HG03432 (cell line): ENCODE measurements around the gene LAMA3.

ENCODE experiments used
- ATAC-seq: cut with Tn5 transposase; IDR thresholded peaks from one replicate; pipeline ENCODE4 v1.9.1; 2021; ENCODE audit warnings: mild to moderate bottlenecking, moderate library complexity; ENCODE audit not compliant: unreplicated experiment

LAMA3 gene

DNA sequence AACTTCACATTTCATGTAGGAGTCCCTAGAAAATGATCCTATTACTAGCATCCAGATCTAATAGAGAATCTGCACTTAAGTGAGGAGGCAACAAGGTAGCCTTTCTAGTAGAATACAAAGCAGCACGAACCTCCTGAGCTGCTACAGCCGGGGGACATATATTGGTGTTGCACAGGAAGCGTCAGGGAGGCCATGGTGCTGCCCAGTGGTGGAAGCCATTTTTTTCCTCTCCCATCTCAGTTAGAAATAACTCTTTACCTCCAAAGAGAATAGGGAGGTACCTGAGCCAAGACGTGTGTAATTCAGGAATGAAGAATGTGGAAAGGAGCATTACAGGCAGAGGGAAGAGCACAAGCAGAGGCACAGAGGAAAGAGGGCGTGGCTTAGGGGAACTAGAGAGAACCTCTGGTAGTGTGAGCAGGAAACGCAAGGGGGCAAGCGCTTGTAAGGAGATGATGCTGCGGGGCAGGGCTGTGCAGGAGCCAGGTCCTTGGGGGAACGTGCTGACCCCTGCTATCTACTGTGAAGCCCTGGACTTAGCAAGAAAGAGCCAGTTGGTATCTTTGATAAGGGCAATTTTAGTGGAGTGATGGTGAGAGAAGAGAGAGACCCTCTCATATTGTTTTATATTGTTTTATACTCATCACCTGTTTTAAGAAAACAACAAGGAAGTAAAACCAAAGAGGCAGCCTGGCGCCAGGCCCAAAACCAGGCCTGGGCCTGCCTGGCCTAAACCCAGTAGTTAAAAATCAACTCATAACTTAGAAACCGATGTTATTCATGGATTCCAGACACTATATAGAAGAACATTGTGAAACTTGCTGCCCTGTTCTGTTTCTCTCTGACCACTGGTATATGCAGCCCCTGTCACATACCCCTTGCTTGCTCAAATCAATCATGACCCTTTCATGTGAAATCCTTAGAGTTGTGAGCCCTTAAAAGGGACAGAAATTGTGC lies 275.3 kb downstream of the LAMA3 start:
- ATAC-seq: no peak

DNA sequence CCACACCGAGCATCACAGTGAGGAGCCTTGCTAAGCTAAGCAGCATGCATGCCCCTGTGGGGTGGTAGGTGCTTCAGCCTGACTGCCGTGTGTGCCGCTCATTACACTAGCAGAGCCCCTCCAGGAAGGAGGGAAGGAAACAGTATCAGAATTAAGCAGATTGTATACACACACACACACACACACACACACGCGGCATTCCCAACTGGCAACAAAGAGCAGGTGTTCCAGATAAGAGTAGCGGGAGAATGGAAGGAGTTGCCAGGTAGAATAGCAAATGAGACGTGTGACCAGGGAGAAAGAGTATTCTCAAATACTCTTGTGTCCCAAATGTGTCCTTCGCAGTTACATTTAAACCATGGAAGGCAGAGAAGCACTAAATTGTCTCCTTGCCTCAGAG lies 277.7 kb downstream of the LAMA3 start:
- ATAC-seq: no peak

DNA sequence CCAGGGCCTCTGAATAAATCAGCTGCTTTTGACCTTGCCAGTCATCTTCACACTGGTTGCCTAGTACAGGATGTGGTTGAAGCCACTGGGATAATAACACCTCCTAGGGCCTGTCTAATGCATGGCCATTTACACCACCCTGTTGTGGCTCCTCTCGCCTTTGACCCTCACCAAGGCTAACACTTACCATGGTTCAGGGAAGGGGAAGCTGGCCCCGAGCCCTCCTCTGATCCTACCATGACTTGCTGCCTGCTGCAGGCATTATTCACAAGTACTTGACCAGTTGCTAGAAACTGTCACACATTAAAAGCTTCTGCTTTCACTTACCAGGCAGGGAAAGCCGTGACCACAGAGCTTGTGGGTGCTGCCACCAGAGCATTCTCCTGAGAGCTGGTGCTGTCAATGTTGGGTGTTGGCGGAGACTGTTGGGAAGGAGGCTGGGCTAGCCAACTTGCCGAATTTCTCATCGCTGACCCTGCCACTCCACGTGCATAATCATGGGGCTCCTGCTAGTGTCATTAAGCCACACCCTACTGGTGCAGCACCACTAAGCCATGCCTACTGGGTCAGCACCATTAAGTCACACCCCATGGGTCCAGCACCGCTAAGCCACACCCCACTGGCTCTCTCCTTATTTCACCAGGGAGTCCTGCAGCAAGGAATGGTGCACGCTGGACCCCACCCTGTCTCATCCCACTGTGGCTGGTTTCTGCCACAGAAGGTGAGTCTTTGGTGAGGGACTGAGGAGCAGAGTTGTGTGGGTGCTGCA lies 278.3 kb downstream of the LAMA3 start:
- peak; percentile 76 for ATAC-seq

- ATAC-seq: no peak
These were observed 279.7 kb downstream of the LAMA3 start for GRCh38 chr18:23968638-23969604.

DNA sequence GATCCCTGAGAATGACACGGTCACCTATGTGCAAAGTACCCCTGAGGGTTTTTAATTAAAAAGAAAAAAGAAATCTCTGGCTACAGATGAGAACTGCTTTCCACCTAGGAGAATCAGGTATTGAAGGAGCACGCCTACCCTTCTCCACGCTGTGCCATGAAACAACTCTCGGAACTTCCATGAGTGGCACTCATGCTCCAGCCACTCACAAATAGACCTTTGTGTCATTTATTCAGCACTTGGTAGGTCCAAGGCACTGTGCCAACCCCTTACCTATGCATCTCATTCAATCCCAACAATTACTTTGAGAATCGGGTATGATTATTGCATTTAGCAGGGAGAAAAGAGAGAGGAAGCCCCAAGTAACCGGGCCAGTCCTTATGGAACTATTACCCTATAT lies 280.4 kb downstream of the LAMA3 start:
- no peak for ATAC-seq

GRCh38 chr18:23970161-23971096 lies 281.2 kb downstream of the LAMA3 start:
- no peak for ATAC-seq

GRCh38 chr18:23971097-23971440 lies 281.8 kb downstream of the LAMA3 start:
- ATAC-seq: no peak

DNA sequence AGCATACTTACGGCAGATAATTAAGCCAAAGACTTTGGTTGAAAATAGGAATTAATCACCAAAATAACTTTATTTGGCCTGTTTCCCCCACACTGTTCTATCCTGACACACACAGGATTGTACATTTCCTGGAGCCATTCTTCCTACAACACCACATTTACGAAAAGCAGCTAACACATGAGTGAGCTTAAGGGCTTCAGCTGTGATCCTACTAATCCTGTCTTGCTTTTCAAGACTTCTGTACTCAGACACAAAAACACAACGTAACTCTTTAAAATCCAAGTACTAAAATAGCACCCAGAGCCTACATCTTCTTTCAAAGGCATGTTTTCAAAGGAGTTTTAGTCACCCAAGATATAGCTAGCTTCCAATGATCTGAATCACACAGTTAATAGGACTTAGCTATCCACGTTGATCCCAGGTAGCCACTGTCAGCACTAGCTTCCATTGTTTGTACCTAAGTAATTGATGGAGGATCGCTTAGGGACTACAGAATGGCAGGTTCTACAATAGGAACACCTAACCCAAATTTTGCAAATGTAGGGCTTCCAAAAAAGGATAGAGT lies 282.5 kb downstream of the LAMA3 start:
- ATAC-seq: no peak

- peak; percentile 74 for ATAC-seq
These were observed 283.2 kb downstream of the LAMA3 start for GRCh38 chr18:23972453-23972852.

GRCh38 chr18:23977103-23977502 lies 287.9 kb downstream of the LAMA3 start:
- no peak for ATAC-seq

- no peak for ATAC-seq
These were observed 288.6 kb downstream of the LAMA3 start for GRCh38 chr18:23977719-23978483.

- ATAC-seq: peak; percentile 93
These were observed 292.2 kb downstream of the LAMA3 start for GRCh38 chr18:23981369-23981980.

GRCh38 chr18:23982155-23983079 lies 293.2 kb downstream of the LAMA3 start:
- no peak for ATAC-seq

DNA sequence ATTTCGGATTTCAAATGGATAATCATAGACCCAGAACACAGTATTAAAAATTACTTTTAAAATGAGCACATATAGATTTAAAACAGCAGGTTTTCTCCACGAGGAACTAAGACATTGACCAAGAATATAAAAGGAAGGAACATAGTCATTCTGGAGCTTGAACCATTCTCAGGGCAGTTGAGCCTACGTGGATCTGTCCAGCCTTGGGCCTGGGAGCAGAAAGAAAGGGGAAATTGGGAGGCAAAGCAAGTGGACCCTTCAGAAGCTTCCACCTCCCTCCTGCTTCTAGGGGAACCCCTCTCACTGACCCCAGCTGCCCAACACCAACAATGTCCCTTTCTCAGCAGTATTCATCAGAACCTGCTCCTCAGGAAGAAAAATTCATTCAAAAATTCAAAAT lies 293.9 kb downstream of the LAMA3 start:
- ATAC-seq: no peak

DNA sequence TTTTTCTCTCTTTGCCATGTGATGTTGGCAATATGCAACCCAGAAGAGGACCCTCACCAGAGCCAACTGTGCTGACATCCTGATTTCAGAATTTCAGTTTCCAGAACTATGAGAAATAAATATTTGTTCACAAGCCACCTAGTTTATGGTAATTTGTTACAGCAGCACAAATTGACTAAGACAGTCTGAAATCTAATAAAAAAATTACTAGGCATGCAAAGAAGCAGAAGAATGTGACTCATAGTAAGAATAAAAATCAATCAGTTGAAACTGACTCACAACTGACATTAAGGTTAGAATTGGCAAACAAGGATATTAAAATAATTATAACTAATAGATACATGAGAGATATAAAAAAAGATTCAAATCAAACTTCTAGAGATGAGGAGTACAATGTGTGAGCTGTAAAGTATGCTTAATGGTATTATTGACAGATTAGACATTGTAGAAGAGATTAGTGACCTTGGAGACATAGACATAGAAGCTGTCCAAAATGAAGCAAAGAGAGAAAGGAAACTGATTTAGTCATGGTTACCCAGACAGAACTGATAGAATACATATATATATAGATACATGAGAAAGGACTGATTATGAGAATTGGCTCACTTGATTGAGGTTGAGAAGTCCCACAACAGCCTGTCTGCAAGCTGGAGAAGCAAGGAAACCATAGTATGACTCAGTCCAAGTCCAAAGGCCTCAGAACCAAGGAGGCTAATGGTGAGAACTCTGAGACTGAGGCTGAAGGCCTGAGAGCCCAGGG lies 297.5 kb downstream of the LAMA3 start:
- peak; percentile 85 for ATAC-seq
